ENCODE data around the gene BBS7.

The BBS7 gene

GRCh38 chr4:121824950-121825349, 45.3 kb downstream of the BBS7 start:
- DNase-seq (ENCODE audit: low read depth, low spot score): no peak

GRCh38 chr4:121824171-121824527, 46.1 kb downstream of the BBS7 start:
- DNase-seq (ENCODE audit: low read depth, low spot score): no peak

GRCh38 chr4:121823505-121824170, 46.6 kb downstream of the BBS7 start, which contains the start of gene CCNA2:
TSS of gene CCNA2 (minus strand) at chr4:121823883. CDS start at chr4:121823628, 255 bp downstream.
- peak; percentile 94 for DNase-seq (ENCODE audit: low read depth, low spot score)

- no peak for DNase-seq (ENCODE audit: low read depth, low spot score)
Measured at GRCh38 chr4:121822796-121823504, 47.3 kb downstream of the BBS7 start.

GRCh38 chr4:121822047-121822446, 48.2 kb downstream of the BBS7 start:
- no peak for DNase-seq (ENCODE audit: low read depth, low spot score)

- no peak for DNase-seq (ENCODE audit: low read depth, low spot score)
Measured at GRCh38 chr4:121819216-121819965, 50.9 kb downstream of the BBS7 start.

GRCh38 chr4:121818215-121818614, 52.1 kb downstream of the BBS7 start:
- DNase-seq (ENCODE audit: low read depth, low spot score): no peak

GRCh38 chr4:121817701-121818100, 52.6 kb downstream of the BBS7 start:
- DNase-seq (ENCODE audit: low read depth, low spot score): no peak

GRCh38 chr4:121817006-121817405, 53.3 kb downstream of the BBS7 start:
- DNase-seq (ENCODE audit: low read depth, low spot score): no peak

- DNase-seq (ENCODE audit: low read depth, low spot score): no peak
Measured at GRCh38 chr4:121814756-121815155, 55.5 kb downstream of the BBS7 start.

GRCh38 chr4:121811122-121811521, 59.2 kb downstream of the BBS7 start:
- no peak for DNase-seq (ENCODE audit: low read depth, low spot score)

GRCh38 chr4:121806411-121806810, 63.9 kb downstream of the BBS7 start:
- DNase-seq (ENCODE audit: low read depth, low spot score): no peak

- no peak for DNase-seq (ENCODE audit: low read depth, low spot score)
Measured at GRCh38 chr4:121801715-121802075, 68.6 kb downstream of the BBS7 start.

GRCh38 chr4:121800961-121801714, 69.1 kb downstream of the BBS7 start, which contains the start of gene EXOSC9:
TSS of gene EXOSC9 (plus strand) at chr4:121801323. CDS start at chr4:121801425, 102 bp downstream.
- peak; percentile 82 for DNase-seq (ENCODE audit: low read depth, low spot score)

GRCh38 chr4:121800638-121800960, 69.7 kb downstream of the BBS7 start:
- no peak for DNase-seq (ENCODE audit: low read depth, low spot score)

- no peak for DNase-seq (ENCODE audit: low read depth, low spot score)
Measured at GRCh38 chr4:121799867-121800501, 70.3 kb downstream of the BBS7 start.

- DNase-seq (ENCODE audit: low read depth, low spot score): no peak
Measured at GRCh38 chr4:121799208-121799823, 71.0 kb downstream of the BBS7 start.

GRCh38 chr4:121796283-121796682, 74.0 kb downstream of the BBS7 start:
- no peak for DNase-seq (ENCODE audit: low read depth, low spot score)

GRCh38 chr4:121794505-121795188, 75.6 kb downstream of the BBS7 start:
- DNase-seq (ENCODE audit: low read depth, low spot score): no peak

GRCh38 chr4:121792966-121793365, 77.3 kb downstream of the BBS7 start:
- no peak for DNase-seq (ENCODE audit: low read depth, low spot score)
